ENCODE measurements around the gene TPM1.

GRCh38 chr15:63067976-63068743 is 25.6 kb downstream of the TPM1 start:
- no peak for TF ChIP-seq POLR2A (IDR thresholded peaks at IDR 0.05; ENCODE audit: borderline replicate concordance, extremely low read depth, insufficient read depth, insufficient read length)
- TF ChIP-seq CTCF (IDR thresholded peaks at IDR 0.05 in 2 of 3, conservative IDR thresholded peaks at IDR 0.05 in 1 of 3; ENCODE audit: borderline replicate concordance in 1 of 3, insufficient read depth in 1 of 3, low read depth in 2 of 3, low read length in 2 of 3), result no peak
- TF ChIP-seq ATF3 (IDR thresholded peaks at IDR 0.05), result no peak

Data from HCT116 (cell line).